Head of caudate nucleus (tissue), 42 donors: ENCODE measurements around the gene DGKB.

ENCODE experiments used
- DNase-seq, 42 donors: peaks; one replicate each; pipeline versions ENCODE4 v3.0.0 to v3.0.0-alpha.2; 2020 to 2021; ENCODE audit warnings: mixed read lengths in 7 of 42
- intact Hi-C: fragments of 100-400 bp; cut with DNase I; formaldehyde crosslinking; loops from one replicate; pipeline ENCODE4 v1.15.0; 2022

Gene DGKB

GRCh38 chr7:14209896-14210484 lies 692.6 kb downstream of the DGKB start:
- DNase-seq, result no peak
- intact Hi-C loops, result no loop called here

GRCh38 chr7:14207711-14208110 lies 694.8 kb downstream of the DGKB start:
- DNase-seq, result no peak
- intact Hi-C loops, result no loop called here

- intact Hi-C loops, result no loop called here
- peak in 1 of 42 donors; percentile 29 for DNase-seq
Measured at GRCh38 chr7:14207138-14207537, 695.4 kb downstream of the DGKB start.

GRCh38 chr7:14206121-14206520 lies 696.4 kb downstream of the DGKB start:
- intact Hi-C loops, result no loop called here
- DNase-seq, result no peak

- intact Hi-C loops, result no loop called here
- no peak for DNase-seq
Measured at GRCh38 chr7:14201353-14201752, 701.2 kb downstream of the DGKB start.

- DNase-seq, result no peak
- intact Hi-C loops, result no loop called here
Measured at GRCh38 chr7:14199336-14199735, 703.2 kb downstream of the DGKB start.

- intact Hi-C loops, result no loop called here
- DNase-seq, result no peak
Measured at GRCh38 chr7:14197280-14197679, 705.3 kb downstream of the DGKB start.

GRCh38 chr7:14196555-14196954 lies 706.0 kb downstream of the DGKB start:
- intact Hi-C loops, result no loop called here

GRCh38 chr7:14195871-14196270 lies 706.7 kb downstream of the DGKB start:
- no peak for DNase-seq
- intact Hi-C loops, result no loop called here

More at GRCh38 chr7:14196555-14196954, 706.0 kb downstream of the DGKB start:
- DNase-seq, result no peak

GRCh38 chr7:14195079-14195478 lies 707.5 kb downstream of the DGKB start:
- intact Hi-C loops, result no loop called here
- peak in 1 of 42 donors; percentile 21 for DNase-seq

- intact Hi-C loops, result no loop called here
- no peak for DNase-seq
Measured at GRCh38 chr7:14191686-14192098, 710.9 kb downstream of the DGKB start.

- intact Hi-C loops, result no loop called here
- DNase-seq, result no peak
Measured at GRCh38 chr7:14184292-14184864, 718.2 kb downstream of the DGKB start.

GRCh38 chr7:14179781-14180180 lies 722.8 kb downstream of the DGKB start:
- DNase-seq, result no peak
- intact Hi-C loops, result no loop called here

- intact Hi-C loops, result no loop called here
- DNase-seq, result no peak
Measured at GRCh38 chr7:14177876-14178275, 724.7 kb downstream of the DGKB start.

- intact Hi-C loops, result no loop called here
- DNase-seq, result no peak
Measured at GRCh38 chr7:14170872-14171271, 731.7 kb downstream of the DGKB start.

GRCh38 chr7:14158111-14158510 lies 744.4 kb downstream of the DGKB start:
- intact Hi-C loops, result no loop called here
- no peak for DNase-seq

- intact Hi-C loops, result no loop called here
- no peak for DNase-seq
Measured at GRCh38 chr7:14156436-14156835, 746.1 kb downstream of the DGKB start.

GRCh38 chr7:14148974-14149373 lies 753.6 kb downstream of the DGKB start:
- intact Hi-C loops, result no loop called here
- DNase-seq, result no peak

GRCh38 chr7:14147532-14147931 lies 755.0 kb downstream of the DGKB start:
- DNase-seq, result no peak
- intact Hi-C loops, result no loop called here

- intact Hi-C loops, result no loop called here
- DNase-seq, result no peak
Measured at GRCh38 chr7:14144538-14144937, 758.0 kb downstream of the DGKB start.

GRCh38 chr7:14144109-14144508 lies 758.4 kb downstream of the DGKB start:
- no peak for DNase-seq
- intact Hi-C loops, result no loop called here
